Calu3 (cell line): ENCODE results near the gene COL6A3. TPM values are rescaled to one million over a fixed set of nuclear protein-coding genes. Genes with fewer than 3 reads are reported as not detected.

Experiments
- BruUV-seq: library from RNA; stranded (reverse); fragments of 400-500 nt; replicated peaks from 2 replicates; lab custom pipeline; 2021; lab: Mats Ljungman, UMichigan
- CTCF ChIA-PET: fragments of 300-600 bp; sonication (Branson Sonifier 250); formaldehyde crosslinking; loops from one replicate; lab custom pipeline; 2022; ENCODE audit warnings: antibody characterized with exemption; lab: Charles Lee
- DNase-seq: peaks from one replicate; pipeline ENCODE4 v3.0.0; 2022
- H3K27ac Mint-ChIP-seq: one replicate; pipeline ENCODE4 v1.8.0; 2022; ENCODE audit warnings: mixed read lengths; ENCODE audit not compliant: unreplicated experiment
- H3K27me3 Mint-ChIP-seq: one replicate; pipeline ENCODE4 v1.8.0; 2022; ENCODE audit warnings: mixed read lengths; ENCODE audit not compliant: unreplicated experiment
- H3K36me3 Mint-ChIP-seq: one replicate; pipeline ENCODE4 v1.8.0; 2022; ENCODE audit warnings: mild to moderate bottlenecking, moderate library complexity, mixed read lengths; ENCODE audit not compliant: insufficient read depth, unreplicated experiment
- H3K4me1 Mint-ChIP-seq: one replicate; pipeline ENCODE4 v1.8.0; 2022; ENCODE audit warnings: mild to moderate bottlenecking, low read depth, mixed read lengths; ENCODE audit not compliant: unreplicated experiment
- H3K4me3 Mint-ChIP-seq: one replicate; pipeline ENCODE4 v1.8.0; 2022; ENCODE audit warnings: mild to moderate bottlenecking, low read depth, moderate library complexity, mixed read lengths; ENCODE audit not compliant: unreplicated experiment
- H3K9me3 Mint-ChIP-seq: one replicate; pipeline ENCODE4 v1.8.0; 2022; ENCODE audit warnings: low read depth, mixed read lengths; ENCODE audit not compliant: unreplicated experiment
- intact Hi-C: fragments of 100-400 bp; cut with micrococcal nuclease; formaldehyde crosslinking; loops from one replicate; pipeline ENCODE4 v1.10.0; 2022; ENCODE audit not compliant: unreplicated experiment
- total RNA-seq: library from RNA; stranded (reverse); gene quantifications from 2 replicates; pipeline ENCODE4 v1.2.3, GENCODE V29; 2022
- TF ChIP-seq, protein P1 (sequence below): fragments of 200-600 bp; IDR thresholded peaks from one replicate; pipeline ENCODE4 v1.8.0; 2022; ENCODE audit warnings: antibody characterized with exemption; ENCODE audit not compliant: unreplicated experiment

Gene COL6A3
- total RNA-seq, 1 experiment from 2014 or later = 0.07 TPM

- peaks cover 91% of the 10 kb centered on the region for H3K27me3 Mint-ChIP-seq
- intact Hi-C loops = no loop called here
Measured at GRCh38 chr2:237449193-237449881, 35.4 kb upstream of the COL6A3 start.

GRCh38 chr2:237448626-237449025 is 34.7 kb upstream of the COL6A3 start:
- H3K27me3 Mint-ChIP-seq = peaks cover 91% of the 10 kb centered on the region
- peaks cover 12% of the 10 kb centered on the region for H3K4me1 Mint-ChIP-seq
- no TSS peak for BruUV-seq
- H3K9me3 Mint-ChIP-seq = no peaks in the 10 kb centered on the region
- H3K27ac Mint-ChIP-seq = no peak overlapping the region
- intact Hi-C loops = no loop called here
- TF ChIP-seq, protein P1, sequence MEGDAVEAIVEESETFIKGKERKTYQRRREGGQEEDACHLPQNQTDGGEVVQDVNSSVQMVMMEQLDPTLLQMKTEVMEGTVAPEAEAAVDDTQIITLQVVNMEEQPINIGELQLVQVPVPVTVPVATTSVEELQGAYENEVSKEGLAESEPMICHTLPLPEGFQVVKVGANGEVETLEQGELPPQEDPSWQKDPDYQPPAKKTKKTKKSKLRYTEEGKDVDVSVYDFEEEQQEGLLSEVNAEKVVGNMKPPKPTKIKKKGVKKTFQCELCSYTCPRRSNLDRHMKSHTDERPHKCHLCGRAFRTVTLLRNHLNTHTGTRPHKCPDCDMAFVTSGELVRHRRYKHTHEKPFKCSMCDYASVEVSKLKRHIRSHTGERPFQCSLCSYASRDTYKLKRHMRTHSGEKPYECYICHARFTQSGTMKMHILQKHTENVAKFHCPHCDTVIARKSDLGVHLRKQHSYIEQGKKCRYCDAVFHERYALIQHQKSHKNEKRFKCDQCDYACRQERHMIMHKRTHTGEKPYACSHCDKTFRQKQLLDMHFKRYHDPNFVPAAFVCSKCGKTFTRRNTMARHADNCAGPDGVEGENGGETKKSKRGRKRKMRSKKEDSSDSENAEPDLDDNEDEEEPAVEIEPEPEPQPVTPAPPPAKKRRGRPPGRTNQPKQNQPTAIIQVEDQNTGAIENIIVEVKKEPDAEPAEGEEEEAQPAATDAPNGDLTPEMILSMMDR = no peak
- H3K4me3 Mint-ChIP-seq = no peak overlapping the region
- no peaks in the 10 kb centered on the region for H3K36me3 Mint-ChIP-seq
- no peak for DNase-seq
- CTCF ChIA-PET = no interaction called here

More at GRCh38 chr2:237449193-237449881, 35.4 kb upstream of the COL6A3 start:
- CTCF ChIA-PET = interaction anchor here (0.6 to 0.7 kb wide), 2 partner anchors 28 to 305 kb away, joined by 3 read pairs; no protein-coding TSS in a partner anchor
- peaks cover 12% of the 10 kb centered on the region for H3K4me1 Mint-ChIP-seq
- no peaks in the 10 kb centered on the region for H3K9me3 Mint-ChIP-seq
- H3K27ac Mint-ChIP-seq = no peak overlapping the region
- TF ChIP-seq, protein P1 = no peak
- no TSS peak for BruUV-seq
- no peak for DNase-seq
- no peaks in the 10 kb centered on the region for H3K36me3 Mint-ChIP-seq
- no peak overlapping the region for H3K4me3 Mint-ChIP-seq

DNA sequence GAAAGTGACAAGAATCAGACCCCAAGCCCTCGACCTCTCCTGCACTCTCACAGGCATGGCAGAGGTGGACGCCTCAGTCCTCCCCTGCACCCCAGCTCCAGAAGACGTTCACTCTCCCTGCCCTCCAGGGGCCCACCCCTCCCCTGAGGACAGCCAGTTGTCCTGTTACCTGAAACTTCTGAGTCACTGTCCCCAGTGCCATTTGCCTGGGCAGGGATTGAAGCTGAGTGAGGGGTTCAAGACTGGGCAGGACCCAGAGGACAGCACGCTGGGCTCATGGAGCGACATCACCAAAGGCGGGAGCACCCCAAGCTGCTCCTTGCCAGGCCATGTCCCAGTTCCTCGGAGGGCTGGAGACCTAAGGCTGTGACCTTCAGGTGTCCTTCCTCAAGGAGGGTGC is 34.2 kb upstream of the COL6A3 start:
- Mint-ChIP-seq H3K27ac (no peak overlapping the region), H3K4me3 (no peak overlapping the region), H3K36me3 (no peaks in the 10 kb centered on the region), H3K27me3 (peaks cover 91% of the 10 kb centered on the region), H3K9me3 (no peaks in the 10 kb centered on the region), H3K4me1 (peaks cover 12% of the 10 kb centered on the region)
- BruUV-seq = no TSS peak
- TF ChIP-seq, protein P1 = no peak
- no peak for DNase-seq
- intact Hi-C loops = no loop called here
- CTCF ChIA-PET = no interaction called here

GRCh38 chr2:237447496-237447895 is 33.5 kb upstream of the COL6A3 start:
- Mint-ChIP-seq H3K4me3 (no peak overlapping the region), H3K27ac (no peak overlapping the region), H3K4me1 (peaks cover 12% of the 10 kb centered on the region), H3K9me3 (no peaks in the 10 kb centered on the region), H3K27me3 (peaks cover 91% of the 10 kb centered on the region), H3K36me3 (no peaks in the 10 kb centered on the region)
- CTCF ChIA-PET = no interaction called here
- no peak for DNase-seq
- intact Hi-C loops = no loop called here
- TF ChIP-seq, protein P1 = no peak
- BruUV-seq = no TSS peak
